Spleen (tissue), 7 donors: ENCODE measurements around the gene GALNT12.

Experiments used
- POLR2A ChIP-seq, 3 donors: fragments of 450-650 bp; IDR thresholded peaks; one replicate each; pipeline ENCODE4 v1.5.1; 2017; ENCODE audit warnings: antibody characterized with exemption in 3 of 3, mild to moderate bottlenecking in 1 of 3
- POLR2AphosphoS5 ChIP-seq, 3 donors: sonication (generic); formaldehyde crosslinking; IDR thresholded peaks; one replicate each; pipeline ENCODE4 v1.5.1; 2017; ENCODE audit warnings: antibody characterized with exemption in 3 of 3
- TF ChIP-seq, protein P1 (sequence below), 11 experiments: fragments of 200-600 bp in 7 of 11; fragments of 450-650 bp in 4 of 11; sonication (generic) in 4 of 11; IDR thresholded peaks in 8 of 11; conservative IDR thresholded peaks in 3 of 11; 1 replicate in 7 of 11; 2 replicates in 4 of 11; pipeline versions ENCODE4 v1.4.0 to v1.8.0; 2016 to 2021; ENCODE audit warnings: antibody characterized with exemption in 11 of 11, inconsistent platforms in 4 of 11, mild to moderate bottlenecking in 1 of 11
- donor health status: DM: no; HTN: no; CAD: no; lungs with moderate emphysema.
- donor health status: DM: no; HTN: no; CAD: no.
- donor health status: DM: no; HTN: no; CAD: no.

DNA sequence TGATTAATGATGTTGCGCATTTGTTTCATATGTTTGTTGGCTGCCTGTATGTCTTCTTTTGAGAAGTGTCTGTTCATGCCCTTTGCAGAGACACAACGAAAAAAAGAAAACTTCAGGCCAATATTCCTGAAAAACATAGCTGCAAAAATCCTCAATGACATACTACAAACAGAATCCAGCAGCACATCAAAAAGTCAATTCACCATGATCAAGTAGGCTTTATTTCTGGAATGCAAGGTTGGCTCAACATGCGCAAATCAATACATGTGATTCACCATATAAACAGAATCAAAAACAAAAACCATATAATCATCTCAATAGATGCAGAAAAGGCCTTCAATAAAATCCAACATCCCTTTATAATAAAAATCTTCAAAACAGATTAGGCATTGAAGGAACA is 9.2 kb upstream of the GALNT12 start:
- TF ChIP-seq, protein P1, sequence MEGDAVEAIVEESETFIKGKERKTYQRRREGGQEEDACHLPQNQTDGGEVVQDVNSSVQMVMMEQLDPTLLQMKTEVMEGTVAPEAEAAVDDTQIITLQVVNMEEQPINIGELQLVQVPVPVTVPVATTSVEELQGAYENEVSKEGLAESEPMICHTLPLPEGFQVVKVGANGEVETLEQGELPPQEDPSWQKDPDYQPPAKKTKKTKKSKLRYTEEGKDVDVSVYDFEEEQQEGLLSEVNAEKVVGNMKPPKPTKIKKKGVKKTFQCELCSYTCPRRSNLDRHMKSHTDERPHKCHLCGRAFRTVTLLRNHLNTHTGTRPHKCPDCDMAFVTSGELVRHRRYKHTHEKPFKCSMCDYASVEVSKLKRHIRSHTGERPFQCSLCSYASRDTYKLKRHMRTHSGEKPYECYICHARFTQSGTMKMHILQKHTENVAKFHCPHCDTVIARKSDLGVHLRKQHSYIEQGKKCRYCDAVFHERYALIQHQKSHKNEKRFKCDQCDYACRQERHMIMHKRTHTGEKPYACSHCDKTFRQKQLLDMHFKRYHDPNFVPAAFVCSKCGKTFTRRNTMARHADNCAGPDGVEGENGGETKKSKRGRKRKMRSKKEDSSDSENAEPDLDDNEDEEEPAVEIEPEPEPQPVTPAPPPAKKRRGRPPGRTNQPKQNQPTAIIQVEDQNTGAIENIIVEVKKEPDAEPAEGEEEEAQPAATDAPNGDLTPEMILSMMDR (IDR thresholded peaks at IDR 0.05 in 8 of 11, conservative IDR thresholded peaks at IDR 0.05 in 3 of 11), result no peak
- TF ChIP-seq POLR2A (IDR thresholded peaks at IDR 0.05) (no peak), POLR2AphosphoS5 (IDR thresholded peaks at IDR 0.05) (no peak)
